Mesodermal cell (in vitro differentiated cells): ENCODE measurements around the gene SAFB.
"Not testable (repeated sequence)": the region's sequence is repeated elsewhere in the genome, so short reads cannot be mapped to it uniquely, and the experiment has no call there.

Source experiments
- H3K27ac ChIP-seq: 2 replicates; pipeline ENCODE4 v1.7.0; 2013; ENCODE audit warnings: mild to moderate bottlenecking, low read depth, low read length, moderate library complexity; ENCODE audit not compliant: severe bottlenecking
- H3K36me3 ChIP-seq: 2 replicates; pipeline ENCODE4 v1.7.1; 2013; ENCODE audit warnings: mild to moderate bottlenecking, low read length, moderate library complexity; ENCODE audit not compliant: control insufficient read depth, insufficient read depth
- H3K4me1 ChIP-seq: one replicate; pipeline ENCODE4 v1.7.1; 2013; ENCODE audit warnings: mild to moderate bottlenecking, low read length; ENCODE audit not compliant: insufficient read depth, control insufficient read depth, poor library complexity, severe bottlenecking
- H3K4me3 ChIP-seq: 2 replicates; pipeline ENCODE4 v1.7.0; 2013; ENCODE audit warnings: low read length, control low read depth, mild to moderate bottlenecking; ENCODE audit not compliant: insufficient read depth, poor library complexity, severe bottlenecking; ENCODE audit errors: extremely low read depth
- H3K9me3 ChIP-seq: 2 replicates; pipeline ENCODE4 v1.7.1; 2013; ENCODE audit warnings: mild to moderate bottlenecking, low read length, moderate library complexity; ENCODE audit not compliant: control insufficient read depth
- WGBS, 2 experiments: methylation state at CpG; one replicate each; pipeline ENCODE4 v1.1.5; 2013; ENCODE audit warnings: missing lambda C conversion rate in 2 of 2; ENCODE audit not compliant: insufficient coverage in 2 of 2; 5-methylcytosine and 5-hydroxymethylcytosine counted together

Gene SAFB

GRCh38 chr19:5686326-5686646 lies 63.4 kb downstream of the SAFB start:
- Histone ChIP-seq H3K27ac (peak overlapping the region; percentile 29), H3K36me3 (peaks cover 5% of the 10 kb centered on the region), H3K9me3 (no peaks in the 10 kb centered on the region), H3K4me3 (peak overlapping the region; percentile 53), H3K4me1 (no peaks in the 10 kb centered on the region)
- 66 to 73% methylated on average over 10 to 14 of the region's 16 CpGs for WGBS, 2 experiments

- H3K36me3 ChIP-seq: peaks cover 9% of the 10 kb centered on the region
- H3K4me1 ChIP-seq: no peaks in the 10 kb centered on the region
- WGBS, 2 experiments: 2 to 3% methylated on average over 52 to 54 of the region's 59 CpGs
- H3K4me3 ChIP-seq: peak overlapping the region; percentile 53
- H3K27ac ChIP-seq: peak overlapping the region; percentile 29
- no peaks in the 10 kb centered on the region for H3K9me3 ChIP-seq
Measured at GRCh38 chr19:5686647-5687359, 63.9 kb downstream of the SAFB start.

- Histone ChIP-seq H3K36me3 (peaks cover 16% of the 10 kb centered on the region), H3K27ac (no peak overlapping the region), H3K4me3 (peak overlapping the region; percentile 53), H3K4me1 (no peaks in the 10 kb centered on the region), H3K9me3 (no peaks in the 10 kb centered on the region)
- 75 to 89% methylated on average over 65 to 76 of the region's 76 CpGs for WGBS, 2 experiments
Measured at GRCh38 chr19:5687360-5688198, 64.7 kb downstream of the SAFB start.

- not testable (repeated sequence) for H3K4me3 ChIP-seq, H3K4me1 ChIP-seq, H3K27ac ChIP-seq, H3K9me3 ChIP-seq
- WGBS, 2 experiments: 88 to 97% methylated on average over 5 to 7 of the region's 13 CpGs
- peaks cover 24% of the 10 kb centered on the region for H3K36me3 ChIP-seq
Measured at GRCh38 chr19:5688262-5688881, 65.5 kb downstream of the SAFB start.

- H3K27ac ChIP-seq: peak within 1 kb of the TSS; percentile 83
- H3K4me3 ChIP-seq: peak within 1 kb of the TSS; percentile 94
- no peaks in the 10 kb centered on the region for H3K4me1 ChIP-seq
- 1% methylated on average over 49 to 62 of the region's 73 CpGs for WGBS, 2 experiments
- no peaks in the 10 kb centered on the region for H3K9me3 ChIP-seq
- peaks cover 42% of the 10 kb centered on the region for H3K36me3 ChIP-seq
Measured at GRCh38 chr19:5690125-5690954, 67.5 kb downstream of the SAFB start, which contains the start of gene RPL36. Gene RPL36, plus strand, starts transcription at chr19:5690295. Its CDS starts 213 bp downstream, at chr19:5690508.

GRCh38 chr19:5690955-5691821 lies 68.3 kb downstream of the SAFB start:
- Histone ChIP-seq H3K27ac (peak overlapping the region; percentile 41), H3K4me3 (peak overlapping the region; percentile 94), H3K36me3 (peaks cover 49% of the 10 kb centered on the region), H3K9me3 (no peaks in the 10 kb centered on the region), H3K4me1 (no peaks in the 10 kb centered on the region)
- WGBS, 2 experiments: 9 to 15% methylated on average over 39 to 46 of the region's 54 CpGs

GRCh38 chr19:5691822-5692722 lies 69.2 kb downstream of the SAFB start:
- 94 to 95% methylated on average over 38 to 42 of the region's 42 CpGs for WGBS, 2 experiments
- peaks cover 50% of the 10 kb centered on the region for H3K36me3 ChIP-seq
- peak overlapping the region; percentile 45 for H3K27ac ChIP-seq
- H3K4me3 ChIP-seq: peak overlapping the region; percentile 94
- H3K9me3 ChIP-seq: no peaks in the 10 kb centered on the region
- peaks cover 3% of the 10 kb centered on the region for H3K4me1 ChIP-seq

GRCh38 chr19:5692723-5693194 lies 69.9 kb downstream of the SAFB start:
- Histone ChIP-seq H3K9me3 (no peaks in the 10 kb centered on the region), H3K4me1 (peaks cover 7% of the 10 kb centered on the region), H3K27ac (no peak overlapping the region), H3K4me3 (no peak overlapping the region), H3K36me3 (peaks cover 53% of the 10 kb centered on the region)
- 92 to 100% methylated on average over 1 to 4 of the region's 7 CpGs for WGBS, 2 experiments
